Measurements from ENCODE around the gene SLC16A10.
"Not testable (repeated sequence)": the region's sequence is repeated elsewhere in the genome, so short reads cannot be mapped to it uniquely, and the experiment has no call there.

SLC16A10 gene

DNA sequence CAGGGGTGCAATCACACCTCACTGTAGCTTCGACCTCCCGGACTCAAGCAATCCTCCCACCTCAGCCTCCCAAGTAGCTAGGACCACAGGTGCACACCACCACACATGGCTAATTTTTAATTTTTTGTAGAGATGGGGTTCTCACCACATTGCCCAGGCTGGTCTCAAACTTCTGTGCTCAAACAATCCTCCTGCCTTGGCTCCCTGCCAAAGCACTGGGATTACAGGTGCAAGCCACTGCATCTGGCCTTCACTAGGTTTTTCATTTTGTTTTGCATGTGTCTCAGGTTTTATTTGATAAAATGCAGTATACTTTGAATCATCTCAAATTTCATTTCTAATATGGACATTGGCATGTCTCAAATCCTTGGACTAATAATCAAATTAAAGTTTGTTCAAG, 98.7 kb downstream of the SLC16A10 start:
- DNase-seq (ENCODE audit: low spot score) = no peak

DNA sequence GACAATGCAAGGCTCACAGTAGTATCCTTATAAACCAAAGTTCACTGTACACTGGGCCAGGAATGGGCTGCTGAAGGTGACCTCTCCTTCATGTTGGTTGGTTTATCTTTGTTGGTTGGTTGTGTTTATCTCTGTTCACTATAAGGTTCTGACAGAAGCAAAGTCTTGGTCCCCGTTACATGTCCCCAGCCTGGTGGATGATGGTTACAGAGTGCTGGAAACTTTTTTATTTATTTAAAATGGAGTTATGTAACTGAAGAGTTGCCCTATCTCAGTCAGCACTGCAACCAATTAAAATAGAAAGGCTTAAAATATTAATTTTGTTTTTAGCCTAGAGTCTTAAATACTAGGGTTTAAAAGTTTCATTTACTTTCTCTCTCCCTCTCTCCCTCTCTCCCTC, 100.6 kb downstream of the SLC16A10 start:
- no peak for DNase-seq (ENCODE audit: low spot score)

DNA sequence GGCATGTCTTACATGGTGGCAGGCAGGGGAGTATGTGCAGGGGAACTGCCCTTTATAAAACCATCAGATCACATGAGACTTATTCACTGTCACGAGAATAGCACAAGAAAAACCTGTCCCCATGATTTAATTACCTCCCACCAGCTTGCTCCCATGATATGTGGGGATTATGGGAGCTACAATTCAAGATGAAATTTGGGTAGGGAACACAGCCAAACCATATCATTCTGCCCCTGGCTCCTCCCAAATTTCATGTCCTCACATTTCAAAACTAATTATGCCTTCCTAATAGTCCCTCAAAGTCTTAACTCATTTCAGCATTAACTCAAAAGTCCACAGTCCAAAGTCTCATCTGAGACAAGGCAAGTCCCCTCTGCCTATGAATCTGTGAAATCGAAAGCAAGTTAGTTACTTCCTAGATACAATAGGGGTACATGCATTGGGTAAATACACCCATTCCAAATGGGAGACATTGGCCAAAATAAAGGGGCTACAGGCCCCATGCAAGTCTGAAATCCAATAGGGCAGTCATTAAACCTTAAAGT, 102.4 kb downstream of the SLC16A10 start:
- DNase-seq (ENCODE audit: low spot score) = not testable (repeated sequence)

DNA sequence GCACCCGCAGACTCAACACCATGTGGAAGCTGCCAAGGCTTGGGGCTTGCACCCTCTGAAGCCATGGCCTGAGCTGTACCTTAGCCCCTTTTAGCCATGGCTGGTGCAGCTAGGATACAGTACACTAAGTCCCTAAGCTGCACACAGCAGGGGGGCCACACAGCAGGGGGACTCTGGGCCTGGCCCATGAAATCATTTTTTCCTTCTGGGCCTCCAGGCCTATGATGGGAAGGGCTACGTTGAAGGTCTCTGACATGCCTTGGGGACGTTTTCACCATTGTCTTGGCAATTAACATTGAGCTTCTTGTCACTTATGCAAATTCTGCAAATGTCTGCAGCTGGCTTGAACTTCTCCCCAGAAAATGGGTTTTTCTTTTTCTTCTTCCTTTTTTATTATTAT, 103.3 kb downstream of the SLC16A10 start:
- DNase-seq (ENCODE audit: low spot score) = no peak

DNA sequence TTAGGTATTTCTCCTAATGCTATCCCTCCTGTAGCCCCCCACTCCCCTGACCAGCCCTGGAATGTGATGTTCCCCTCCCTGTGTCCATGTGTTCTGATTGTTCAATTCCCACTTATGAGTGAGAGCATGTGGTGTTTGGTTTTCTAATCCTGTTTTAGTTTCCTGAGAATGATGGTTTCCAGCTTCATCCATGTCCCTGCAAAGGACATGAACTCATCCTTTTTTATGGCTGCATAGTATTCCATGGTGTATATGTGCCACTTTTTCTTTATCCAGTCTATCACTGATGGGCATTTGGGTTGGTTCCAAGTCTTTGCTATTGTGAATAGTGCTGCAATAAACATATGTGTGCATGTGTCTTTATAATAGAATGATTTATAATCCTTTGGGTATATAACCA, 103.8 kb downstream of the SLC16A10 start:
- not testable (repeated sequence) for DNase-seq (ENCODE audit: low spot score)

DNA sequence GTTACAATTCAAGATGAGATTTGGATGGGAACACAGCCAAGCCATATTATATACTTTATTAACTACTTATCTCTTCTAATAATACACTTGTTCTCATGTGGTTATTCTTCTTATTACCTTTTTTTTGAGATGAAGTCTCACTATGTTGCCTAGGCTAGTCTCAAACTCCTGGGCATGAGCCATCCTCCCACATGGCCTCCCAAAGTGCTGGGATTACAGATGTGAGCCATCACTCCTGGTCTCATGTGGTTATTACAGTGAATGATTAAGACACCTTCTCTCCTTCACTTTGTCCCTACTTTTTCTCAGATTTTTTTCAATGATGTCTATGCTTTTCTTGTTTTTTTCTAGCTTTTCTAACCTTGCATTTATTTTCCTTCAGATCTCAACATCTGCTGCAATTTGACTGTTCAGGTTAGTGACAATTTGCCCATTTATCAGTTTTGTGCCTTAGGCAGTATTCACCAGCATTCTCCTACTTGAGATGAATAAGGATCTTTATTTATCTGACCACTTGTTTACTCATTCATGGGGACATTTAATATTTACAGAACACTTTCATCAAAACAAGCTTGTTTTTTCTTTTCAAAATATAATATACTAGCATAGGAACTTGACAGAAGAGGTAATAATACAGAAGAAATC, 105.7 kb downstream of the SLC16A10 start:
- DNase-seq (ENCODE audit: low spot score) = no peak

DNA sequence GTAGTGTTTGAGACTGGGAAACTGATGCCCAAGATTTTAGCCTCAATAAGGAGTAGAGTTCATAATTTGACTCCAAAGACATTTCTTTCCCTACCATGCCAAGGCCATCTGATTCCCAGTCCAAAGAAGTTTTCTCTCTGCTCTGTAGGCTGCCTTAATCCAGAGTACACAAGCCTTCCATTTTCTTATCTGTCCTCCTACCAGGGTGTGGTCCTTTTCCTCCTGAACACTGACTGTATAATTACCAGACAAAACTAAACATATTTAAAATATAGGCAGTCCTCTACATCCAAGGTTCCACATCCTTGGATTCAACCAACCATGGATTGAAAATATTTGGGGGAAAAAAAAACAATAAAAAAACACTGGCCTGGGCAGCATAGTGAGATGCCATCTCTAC, 108.4 kb downstream of the SLC16A10 start:
- DNase-seq (ENCODE audit: low spot score) = no peak

DNA sequence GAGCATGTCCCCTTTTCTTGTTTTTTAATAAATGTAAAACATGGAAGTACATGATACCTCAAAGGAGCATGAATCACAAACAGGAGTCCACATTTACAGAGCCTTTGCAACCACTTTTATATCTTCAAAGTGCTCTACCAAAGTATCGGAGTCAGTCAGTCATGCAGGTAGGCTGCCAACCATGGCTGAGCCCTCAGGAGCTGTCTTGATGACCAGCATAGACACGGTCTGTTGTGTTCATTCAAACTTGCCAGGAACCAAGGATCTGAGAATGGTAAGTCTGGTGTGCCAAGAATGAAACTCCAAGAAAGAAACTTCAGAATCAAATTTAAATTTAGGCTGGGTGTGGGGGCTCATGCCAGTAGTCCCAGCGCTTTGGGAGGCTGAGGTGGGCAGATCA, 111.5 kb downstream of the SLC16A10 start:
- no peak for DNase-seq (ENCODE audit: low spot score)

DNA sequence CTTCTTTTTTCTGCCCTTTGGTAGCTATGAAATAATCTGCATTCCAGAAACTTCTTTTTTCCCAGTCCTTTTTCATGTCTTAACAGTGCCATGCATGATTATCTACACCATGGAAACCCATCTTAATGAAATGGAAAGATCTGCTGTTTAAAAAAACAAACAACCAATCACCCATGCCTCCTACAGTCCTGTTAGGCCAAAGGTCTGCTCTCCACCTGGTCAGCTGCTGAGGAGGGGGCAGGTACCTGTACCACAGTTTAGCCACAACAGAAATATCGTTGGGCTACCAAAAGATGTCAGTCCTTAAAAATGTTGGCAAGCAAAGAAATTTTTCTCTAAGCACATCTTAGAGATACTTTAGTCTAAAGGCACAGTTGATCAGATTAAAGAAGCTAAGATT, 112.6 kb downstream of the SLC16A10 start:
- no peak for DNase-seq (ENCODE audit: low spot score)

DNA sequence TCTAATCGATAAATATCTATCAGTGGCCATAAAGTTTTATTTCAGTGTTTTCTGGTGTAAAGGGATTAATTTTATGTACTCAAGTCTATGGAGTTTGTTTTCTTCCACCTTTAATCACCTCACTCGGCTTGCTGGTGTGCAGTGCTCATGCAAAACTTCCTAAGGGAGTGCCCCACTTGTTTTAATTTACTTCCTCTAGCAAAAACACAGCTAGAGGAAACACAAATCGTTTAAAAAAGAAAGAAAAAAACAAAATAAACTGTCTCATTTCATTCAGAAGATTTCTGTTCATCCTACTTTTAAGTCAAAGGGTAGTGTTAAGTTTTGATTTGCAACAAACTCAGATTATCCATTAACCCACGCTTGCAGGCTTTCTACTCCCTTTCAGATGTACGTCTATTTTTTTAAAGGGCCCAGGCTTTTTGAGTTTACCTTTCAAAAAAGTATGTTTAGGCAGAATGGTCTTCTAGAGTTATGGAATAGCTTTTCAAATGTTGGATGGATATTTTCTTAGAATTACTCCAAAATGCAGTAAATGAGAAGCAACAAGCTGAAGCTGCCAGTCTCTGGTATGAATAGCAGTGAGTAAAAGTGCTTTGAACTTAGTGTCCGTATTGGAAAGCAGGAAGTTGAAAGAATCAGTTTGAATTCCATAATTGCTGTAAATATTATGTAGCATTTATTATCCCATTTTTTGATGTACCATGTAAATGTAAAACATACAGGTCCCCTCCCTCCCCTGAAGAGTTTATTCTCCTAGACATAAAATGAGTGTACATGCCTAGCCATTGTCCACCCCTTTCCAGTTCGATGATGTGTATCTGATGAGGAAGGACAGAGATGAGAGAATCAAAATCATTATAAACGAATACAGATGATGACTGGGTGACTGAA, 113.3 kb downstream of the SLC16A10 start:
- DNase-seq (ENCODE audit: low spot score) = no peak

DNA sequence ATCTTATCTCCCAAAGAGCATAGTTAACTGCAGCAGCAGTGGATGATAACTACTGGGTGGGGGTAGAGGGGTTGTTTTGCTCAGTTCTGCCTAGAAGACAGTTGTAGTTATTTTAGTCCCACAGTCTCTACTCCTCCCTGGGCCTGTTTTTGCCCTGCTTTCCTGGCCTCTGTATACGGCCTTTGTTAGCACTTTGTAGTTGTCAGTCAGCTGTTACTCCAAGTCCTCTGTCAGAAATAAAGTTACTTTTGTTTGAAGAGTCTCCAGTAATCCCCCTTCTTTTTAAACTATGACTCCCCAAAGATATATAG, 113.9 kb downstream of the SLC16A10 start:
- DNase-seq (ENCODE audit: low spot score) = no peak

DNA sequence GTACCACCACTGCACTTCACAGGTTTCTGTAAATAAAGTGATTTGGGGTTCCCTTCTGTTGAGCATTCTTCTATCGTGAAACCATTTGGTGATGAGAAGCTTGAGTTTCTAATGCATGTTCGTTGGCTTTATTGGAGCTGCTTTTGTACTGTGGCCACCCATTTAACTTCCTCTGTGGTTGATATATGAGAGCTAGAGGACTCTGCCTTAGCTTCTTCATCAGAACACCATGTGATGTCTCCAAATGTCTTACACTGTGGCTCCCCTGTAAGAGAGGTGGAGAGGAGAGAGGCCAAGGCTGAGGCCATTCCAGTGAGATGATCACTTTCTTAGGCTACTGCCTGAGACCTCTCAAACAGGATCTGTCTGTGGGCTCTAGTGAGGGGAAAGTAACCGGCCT, 114.5 kb downstream of the SLC16A10 start:
- DNase-seq (ENCODE audit: low spot score) = no peak

DNA sequence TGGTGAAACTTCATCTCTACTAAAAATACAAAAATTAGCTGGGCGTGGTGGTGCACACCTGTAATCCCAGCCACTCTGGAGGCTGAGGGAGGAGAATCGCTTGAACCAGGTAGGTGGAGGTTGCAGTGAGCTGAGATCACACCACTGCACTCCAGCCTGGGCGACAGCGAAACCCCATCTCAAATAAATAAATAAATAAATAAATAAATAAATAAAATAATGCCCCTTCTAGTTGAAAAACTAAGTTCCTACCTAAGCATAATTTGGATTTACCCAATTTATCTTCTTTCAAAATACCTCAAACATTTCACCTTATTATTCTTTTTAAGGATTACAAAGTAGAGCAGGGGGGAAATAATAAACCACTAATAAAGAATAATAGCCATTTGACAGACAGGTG, 116.2 kb downstream of the SLC16A10 start:
- not testable (repeated sequence) for DNase-seq (ENCODE audit: low spot score)

DNA sequence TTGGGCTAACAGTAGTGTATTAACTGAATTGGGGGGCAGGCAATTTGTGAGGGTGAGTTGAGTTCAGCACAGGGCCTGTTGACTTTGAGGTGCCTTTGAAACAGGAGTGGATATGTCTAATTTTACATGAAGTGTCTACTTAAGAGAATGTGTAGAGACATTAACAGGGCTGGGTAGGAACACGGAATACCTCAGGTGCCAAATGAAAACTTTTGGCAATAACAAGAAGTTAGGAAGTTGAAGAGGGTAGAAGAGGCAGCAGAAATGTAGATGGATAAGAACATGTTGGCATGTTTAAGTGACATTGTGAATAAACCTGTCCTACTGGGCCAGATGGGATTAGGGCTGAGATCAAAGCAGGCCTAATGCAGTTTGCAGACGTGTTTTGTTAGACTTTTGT, 117.0 kb downstream of the SLC16A10 start:
- DNase-seq (ENCODE audit: low spot score) = no peak

DNA sequence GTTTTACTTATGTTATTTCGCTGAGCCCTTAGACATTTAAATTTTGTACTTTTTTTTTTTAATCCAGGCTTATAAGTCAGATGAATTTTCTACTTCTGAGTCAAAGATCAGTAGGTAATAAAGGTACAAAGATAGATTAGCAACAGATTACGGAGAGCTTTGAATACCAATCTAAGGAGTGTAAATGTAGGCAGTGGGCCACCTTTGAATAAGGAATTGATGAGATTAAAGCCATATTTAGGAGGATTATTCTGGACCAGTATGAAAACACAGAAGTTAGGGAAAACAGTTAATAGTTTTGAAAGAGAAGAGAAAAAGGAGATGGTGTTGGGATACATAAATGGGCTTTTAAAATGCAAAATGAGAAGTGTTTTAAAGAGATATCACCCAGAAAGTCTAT, 117.6 kb downstream of the SLC16A10 start:
- no peak for DNase-seq (ENCODE audit: low spot score)

DNA sequence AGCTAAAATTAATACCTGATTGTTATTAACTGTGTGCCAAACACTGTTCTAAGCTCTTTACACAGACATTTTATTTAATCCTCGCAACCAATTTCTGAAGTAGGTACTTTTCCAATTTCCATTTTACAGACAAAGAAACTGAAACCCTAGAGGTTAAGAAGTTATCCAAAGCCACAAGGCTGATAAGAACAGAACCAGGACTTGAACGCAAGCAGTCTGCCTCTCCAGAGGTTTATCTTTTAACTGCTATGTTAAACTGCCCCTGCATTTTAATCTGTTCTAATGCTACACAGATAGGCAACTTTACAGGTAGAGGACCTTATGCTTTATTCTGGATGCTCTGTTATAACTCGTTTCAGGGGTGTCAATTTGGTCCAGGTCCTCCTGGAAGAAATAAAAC, 118.2 kb downstream of the SLC16A10 start:
- no peak for DNase-seq (ENCODE audit: low spot score)

DNA sequence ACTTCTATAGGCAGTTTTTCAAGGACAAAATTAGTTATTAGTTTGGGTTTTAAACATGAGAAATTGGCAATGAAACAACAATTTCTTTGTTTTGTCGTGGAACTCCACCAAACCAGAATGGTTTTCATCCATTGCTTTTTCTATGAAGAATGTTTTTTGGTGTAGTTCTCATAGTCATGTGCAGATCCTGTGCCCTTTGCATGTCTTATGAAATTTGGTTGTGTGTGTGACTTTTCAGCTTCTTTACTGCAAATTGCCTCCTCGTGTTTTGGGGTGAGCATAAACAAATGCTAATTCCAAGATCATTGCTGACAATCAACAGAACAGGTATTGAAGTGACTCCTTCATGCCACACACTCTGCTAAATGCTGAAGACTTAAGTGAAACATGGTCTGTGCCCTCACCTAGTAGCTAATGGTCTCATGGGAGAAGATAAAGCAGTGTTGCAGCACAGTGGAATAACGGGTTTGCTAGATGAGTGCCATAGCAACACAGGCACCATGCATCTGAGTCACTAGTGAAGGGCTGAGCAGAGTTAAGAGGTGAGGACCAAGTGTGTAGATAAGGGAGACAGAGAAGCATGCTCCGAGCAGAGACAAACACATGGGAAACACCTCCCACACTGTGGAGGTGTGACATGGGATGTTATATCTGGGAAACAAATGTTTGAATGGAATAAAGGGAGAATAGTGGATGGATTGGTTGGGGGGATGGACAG, 120.0 kb downstream of the SLC16A10 start:
- no peak for DNase-seq (ENCODE audit: low spot score)

DNA sequence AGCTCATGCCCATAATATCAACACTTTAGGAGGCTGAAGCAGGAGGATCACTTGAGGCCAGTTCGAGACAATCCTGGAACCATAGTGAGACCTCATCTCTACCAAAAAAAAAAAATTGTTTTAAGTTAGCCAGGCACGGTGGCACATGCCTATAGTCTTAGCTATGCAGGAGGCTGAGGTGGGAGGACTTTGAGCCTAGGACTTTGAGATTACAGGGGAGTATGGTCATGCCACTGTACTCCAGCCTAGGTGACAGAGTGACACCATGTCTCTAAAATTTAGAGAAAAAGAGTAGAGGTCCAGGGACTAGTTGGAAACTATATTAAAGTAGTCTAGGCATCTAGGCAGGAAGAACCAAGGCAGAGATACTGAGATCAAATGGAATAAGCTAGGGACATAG, 121.6 kb downstream of the SLC16A10 start:
- DNase-seq (ENCODE audit: low spot score) = no peak

DNA sequence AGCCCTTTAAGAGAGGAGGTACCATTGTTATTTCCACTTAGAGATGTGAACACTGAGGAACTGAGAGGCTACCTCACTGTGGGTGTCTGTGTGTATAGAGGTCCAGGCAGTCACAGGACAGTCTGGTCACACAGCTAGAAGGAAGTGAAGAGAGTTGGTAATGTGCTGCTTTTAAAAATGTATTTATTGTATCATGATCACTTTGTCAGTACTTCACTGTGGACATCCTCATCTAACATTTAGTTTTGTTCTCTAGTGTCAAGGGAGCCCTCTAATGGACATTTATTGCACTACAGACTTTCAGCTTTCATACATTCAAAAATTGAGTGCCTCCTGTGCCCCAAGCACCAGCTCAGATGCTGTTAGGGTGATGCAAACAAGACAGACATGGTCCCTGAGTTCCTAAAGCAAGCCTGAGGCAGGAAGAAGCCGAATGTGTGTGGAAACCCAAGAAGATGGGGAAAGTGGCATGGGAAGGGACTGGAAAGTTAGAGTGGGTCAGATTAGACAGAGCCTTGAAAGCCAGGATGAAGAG, 123.0 kb downstream of the SLC16A10 start:
- DNase-seq (ENCODE audit: low spot score) = peak; percentile 60

DNA sequence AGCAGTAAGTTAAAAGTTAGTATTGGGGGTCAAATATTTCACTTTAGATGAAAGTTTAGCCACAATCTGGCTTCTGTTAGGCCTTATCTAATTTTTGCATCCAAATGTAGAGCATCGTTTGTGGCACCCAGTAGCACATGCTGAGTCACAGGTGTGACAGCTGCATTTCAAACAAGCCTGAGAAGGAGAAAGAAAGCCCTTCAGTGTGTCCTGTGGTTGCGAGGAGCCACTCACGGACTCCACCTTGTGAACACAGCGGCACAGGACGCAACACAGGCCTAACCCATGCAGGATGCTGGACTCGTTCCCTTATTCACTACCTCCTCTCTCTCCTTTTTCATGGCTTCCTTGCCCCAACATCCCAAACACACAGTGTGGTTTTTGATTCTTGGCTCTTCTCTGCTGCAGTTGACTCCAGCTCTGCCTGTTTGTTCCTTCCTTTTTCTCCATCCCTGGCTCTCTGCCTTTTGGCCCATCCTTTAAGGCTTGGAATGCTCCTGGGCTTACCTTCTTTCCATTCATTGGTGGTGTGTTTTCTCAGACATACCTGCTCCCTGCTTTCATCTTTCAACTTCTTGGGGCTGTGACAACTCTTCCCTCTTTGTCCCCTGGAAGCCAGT, 124.2 kb downstream of the SLC16A10 start:
- DNase-seq (ENCODE audit: low spot score) = no peak

DNA sequence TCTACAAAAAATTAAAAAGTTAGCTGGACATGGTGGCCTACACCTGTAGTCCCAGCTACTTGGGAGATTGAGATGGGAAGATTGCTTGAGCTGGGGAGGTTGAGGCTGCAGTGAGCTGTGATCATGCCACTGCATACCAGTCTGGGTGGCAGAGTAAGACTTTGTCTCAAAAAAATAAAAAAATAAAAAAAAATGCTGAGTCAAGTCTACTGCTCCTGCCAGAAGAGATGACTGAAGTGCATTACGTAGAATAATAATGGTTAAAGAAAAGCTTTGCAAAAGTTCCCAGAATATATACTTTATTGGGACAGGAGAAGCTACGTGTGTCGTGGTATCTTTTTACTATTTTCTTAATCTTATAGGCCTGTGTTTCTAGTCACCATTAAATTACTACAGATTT, 125.3 kb downstream of the SLC16A10 start:
- DNase-seq (ENCODE audit: low spot score) = no peak

DNA sequence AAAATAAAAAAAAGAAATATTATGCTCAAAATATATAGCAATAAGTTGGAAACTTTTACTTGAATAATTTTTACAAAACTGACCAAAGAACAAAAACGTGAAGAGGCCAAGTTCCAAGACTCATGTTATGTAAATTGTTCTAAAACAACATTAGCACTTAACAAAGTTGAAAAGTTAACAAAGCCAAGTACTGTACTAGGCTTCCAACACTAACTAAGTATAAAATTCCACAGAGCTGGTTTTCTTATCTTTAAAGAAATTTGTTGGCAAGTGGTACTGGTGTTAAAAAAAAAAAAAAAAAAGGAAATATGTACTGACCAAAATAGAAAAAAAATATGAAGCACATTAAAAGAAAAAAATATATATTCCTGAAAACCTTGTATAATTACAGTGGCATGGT, 127.8 kb downstream of the SLC16A10 start:
- no peak for DNase-seq (ENCODE audit: low spot score)

Data from LoVo (cell line).